Mesenchymal stem cell (in vitro differentiated cells and primary cell): ENCODE results near the gene KHNYN.

ENCODE experiments used
- DNase-seq: peaks from one replicate; pipeline ENCODE4 v3.0.0-alpha.2; 2013
- H2AFZ ChIP-seq: one replicate; pipeline ENCODE4 v1.6.1; 2013; ENCODE audit warnings: low read depth, mild to moderate bottlenecking, control low read depth, inconsistent platforms, low read length, moderate library complexity
- H2AK5ac ChIP-seq: 2 replicates; pipeline ENCODE4 v1.6.1; 2013; ENCODE audit warnings: low read length, moderate library complexity, mild to moderate bottlenecking, inconsistent platforms; ENCODE audit not compliant: severe bottlenecking
- H2BK120ac ChIP-seq: one replicate; pipeline ENCODE4 v1.6.1; 2013; ENCODE audit warnings: low read depth, mild to moderate bottlenecking, inconsistent platforms, low read length, moderate library complexity
- H2BK12ac ChIP-seq, 2 experiments: one replicate each; pipeline ENCODE4 v1.6.1; 2013; ENCODE audit warnings: inconsistent platforms in 2 of 2, low read length in 2 of 2, mild to moderate bottlenecking in 2 of 2, moderate library complexity in 2 of 2, control low read depth in 1 of 2
- H2BK15ac ChIP-seq: one replicate; pipeline ENCODE4 v1.6.1; 2013; ENCODE audit warnings: mild to moderate bottlenecking, low read depth, inconsistent platforms; ENCODE audit not compliant: poor library complexity, severe bottlenecking
- H2BK5ac ChIP-seq: 2 replicates; pipeline ENCODE4 v1.6.1; 2013; ENCODE audit warnings: low read depth, mild to moderate bottlenecking, low read length, control low read depth, inconsistent platforms; ENCODE audit not compliant: poor library complexity, severe bottlenecking
- H3K14ac ChIP-seq, 2 experiments: one replicate each; pipeline ENCODE4 v1.6.1; 2013; ENCODE audit warnings: inconsistent platforms in 2 of 2, low read length in 2 of 2, control low read depth in 1 of 2, mild to moderate bottlenecking in 1 of 2, moderate library complexity in 1 of 2
- H3K18ac ChIP-seq, 2 experiments: one replicate each; pipeline ENCODE4 v1.6.1; 2013; ENCODE audit warnings: inconsistent platforms in 2 of 2, low read length in 2 of 2, control low read depth in 1 of 2, low read depth in 1 of 2, mild to moderate bottlenecking in 1 of 2
- H3K23ac ChIP-seq, 2 experiments: one replicate each; pipeline ENCODE4 v1.6.1; 2013; ENCODE audit warnings: inconsistent platforms in 2 of 2, low read length in 2 of 2, mild to moderate bottlenecking in 2 of 2, moderate library complexity in 2 of 2, control low read depth in 1 of 2
- H3K27ac ChIP-seq: 2 replicates; pipeline ENCODE4 v1.5.1; 2013; ENCODE audit warnings: mild to moderate bottlenecking, moderate library complexity, low read length, control low read depth, inconsistent platforms; ENCODE audit not compliant: poor library complexity, severe bottlenecking
- H3K27me3 ChIP-seq, 2 experiments: 2 replicates each; pipeline versions ENCODE4 v1.6.1 to v1.7.0; 2013; ENCODE audit warnings: low read length in 2 of 2, mild to moderate bottlenecking in 2 of 2, moderate library complexity in 2 of 2, control low read depth in 1 of 2, inconsistent platforms in 1 of 2; ENCODE audit not compliant: control insufficient read depth in 1 of 2, insufficient read depth in 1 of 2
- H3K36me3 ChIP-seq, 2 experiments: 2 replicates each; pipeline versions ENCODE4 v1.6.1 to v1.7.0; 2013; ENCODE audit warnings: low read length in 2 of 2, control low read depth in 1 of 2, inconsistent platforms in 1 of 2, low read depth in 1 of 2, mild to moderate bottlenecking in 1 of 2; ENCODE audit not compliant: insufficient read depth in 2 of 2, control insufficient read depth in 1 of 2
- H3K4ac ChIP-seq, 2 experiments: one replicate each; pipeline ENCODE4 v1.6.1; 2013; ENCODE audit warnings: inconsistent platforms in 2 of 2, low read length in 2 of 2, mild to moderate bottlenecking in 2 of 2, moderate library complexity in 2 of 2, control low read depth in 1 of 2, low read depth in 1 of 2
- H3K4me1 ChIP-seq: 2 replicates; pipeline ENCODE4 v1.6.1; 2013; ENCODE audit warnings: low read depth, low read length, control low read depth; ENCODE audit not compliant: control insufficient read depth, insufficient read depth
- H3K4me2 ChIP-seq: 2 replicates; pipeline ENCODE4 v1.6.1; 2013; ENCODE audit warnings: low read length, mild to moderate bottlenecking, inconsistent platforms; ENCODE audit not compliant: poor library complexity, severe bottlenecking
- H3K4me3 ChIP-seq, 2 experiments: 2 replicates each; pipeline versions ENCODE4 v1.5.1 to v1.7.0; 2013; ENCODE audit warnings: low read length in 2 of 2, mild to moderate bottlenecking in 2 of 2, control low read depth in 1 of 2, low read depth in 1 of 2; ENCODE audit not compliant: insufficient read depth in 1 of 2
- H3K79me1 ChIP-seq: replicated peaks from 2 replicates; pipeline ENCODE4 v1.6.1; 2013; ENCODE audit warnings: mild to moderate bottlenecking, control low read depth, low read length, inconsistent platforms; ENCODE audit not compliant: poor library complexity, severe bottlenecking
- H3K9ac ChIP-seq: 2 replicates; pipeline ENCODE4 v1.7.0; 2013; ENCODE audit warnings: mild to moderate bottlenecking, low read length, moderate library complexity
- H3K9me3 ChIP-seq: 2 replicates; pipeline ENCODE4 v1.7.0; 2013; ENCODE audit warnings: mild to moderate bottlenecking, low read length; ENCODE audit not compliant: control insufficient read depth
- H4K8ac ChIP-seq: one replicate; pipeline ENCODE4 v1.6.1; 2013; ENCODE audit warnings: inconsistent platforms, mild to moderate bottlenecking, low read length, moderate library complexity
- H4K91ac ChIP-seq: one replicate; pipeline ENCODE4 v1.6.1; 2013; ENCODE audit warnings: mild to moderate bottlenecking, low read length, inconsistent platforms
- WGBS: methylation state at CpG from one replicate; pipeline ENCODE4 v1.1.7; 2013; ENCODE audit warnings: mixed read lengths; 5-methylcytosine and 5-hydroxymethylcytosine counted together

Gene KHNYN

GRCh38 chr14:24463017-24463883, 33.5 kb downstream of the KHNYN start:
- no peak overlapping the region for H3K18ac ChIP-seq
- no peak overlapping the region for H4K91ac ChIP-seq
- H3K4ac ChIP-seq = no peak overlapping the region
- H3K4me3 ChIP-seq = no peak overlapping the region
- no peak overlapping the region for H2BK12ac ChIP-seq
- H3K27ac ChIP-seq = no peak overlapping the region
- H3K14ac ChIP-seq = no peak overlapping the region
- H3K4me1 ChIP-seq = no peaks in the 10 kb centered on the region
- H2AK5ac ChIP-seq = no peak overlapping the region
- no peak overlapping the region for H3K4me2 ChIP-seq
- no peak overlapping the region for H2AFZ ChIP-seq
- no peaks in the 10 kb centered on the region for H3K36me3 ChIP-seq
- 52% methylated on average over 4 of the region's 5 CpGs for WGBS
- no peak overlapping the region for H2BK5ac ChIP-seq
- H3K79me1 ChIP-seq = no peaks in the 10 kb centered on the region
- H3K27me3 ChIP-seq = no peaks in the 10 kb centered on the region
- no peak overlapping the region for H2BK120ac ChIP-seq
- H3K9ac ChIP-seq = no peak overlapping the region
- no peaks in the 10 kb centered on the region for H3K9me3 ChIP-seq
- no peak overlapping the region for H2BK15ac ChIP-seq
- no peak overlapping the region for H3K23ac ChIP-seq
- H4K8ac ChIP-seq = no peak overlapping the region
- no peak for DNase-seq

DNA sequence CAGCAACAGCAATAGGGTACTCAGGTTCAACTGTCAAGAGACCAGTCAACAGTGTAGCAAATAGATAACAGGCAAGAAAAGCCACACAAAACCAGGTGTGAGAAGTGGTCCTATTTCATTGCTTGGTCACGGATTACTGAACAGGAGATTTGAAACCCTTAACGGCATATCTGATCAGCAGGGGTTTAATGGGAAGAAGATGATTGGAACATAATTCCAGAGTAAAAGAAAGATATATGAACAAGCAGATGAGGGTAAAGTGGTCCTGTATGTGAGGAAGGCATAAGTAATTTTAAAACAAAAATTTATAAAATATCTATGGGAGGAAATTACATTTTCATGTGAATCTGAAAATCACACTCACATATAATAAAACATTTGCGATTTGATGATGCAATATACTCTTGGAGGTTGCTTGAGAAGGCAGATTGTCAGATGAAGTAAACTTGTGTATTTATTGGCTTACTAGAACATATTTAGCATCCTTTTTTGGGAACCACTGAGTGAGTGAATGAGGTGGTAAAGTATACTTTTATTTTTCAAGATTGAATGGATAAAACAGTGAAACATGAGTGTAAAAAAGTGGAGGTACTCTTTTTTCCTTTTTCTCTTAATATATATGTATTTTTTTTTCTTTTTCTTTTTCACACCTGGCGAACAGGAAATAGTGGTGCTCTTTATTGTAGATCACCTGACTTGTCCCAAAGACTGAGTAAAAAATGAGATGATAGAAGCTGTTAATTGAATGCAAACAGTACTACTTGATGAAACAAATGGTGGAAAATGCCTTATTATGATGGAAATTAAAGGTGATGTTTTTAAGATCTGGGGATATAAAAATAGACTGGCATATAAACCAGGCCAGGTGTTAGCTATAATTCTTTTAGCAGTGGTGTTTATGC, 34.4 kb downstream of the KHNYN start:
- H3K79me1 ChIP-seq = no peaks in the 10 kb centered on the region
- no peak overlapping the region for H3K4me3 ChIP-seq
- H2AK5ac ChIP-seq = no peak overlapping the region
- H3K9me3 ChIP-seq = no peaks in the 10 kb centered on the region
- H2BK12ac ChIP-seq = no peak overlapping the region
- H3K4me1 ChIP-seq = no peaks in the 10 kb centered on the region
- WGBS = 65% methylated on average over 3 of the region's 4 CpGs
- no peak overlapping the region for H4K8ac ChIP-seq
- DNase-seq = no peak
- no peak overlapping the region for H4K91ac ChIP-seq
- H2BK120ac ChIP-seq = no peak overlapping the region
- no peak overlapping the region for H3K14ac ChIP-seq
- H2BK15ac ChIP-seq = no peak overlapping the region
- H3K27me3 ChIP-seq = no peaks in the 10 kb centered on the region
- H3K27ac ChIP-seq = no peak overlapping the region
- H3K4ac ChIP-seq = no peak overlapping the region
- no peak overlapping the region for H2AFZ ChIP-seq
- no peak overlapping the region for H2BK5ac ChIP-seq
- no peak overlapping the region for H3K18ac ChIP-seq
- H3K9ac ChIP-seq = no peak overlapping the region
- no peak overlapping the region for H3K4me2 ChIP-seq
- H3K36me3 ChIP-seq = no peaks in the 10 kb centered on the region
- H3K23ac ChIP-seq = no peak overlapping the region

GRCh38 chr14:24465368-24465767, 35.6 kb downstream of the KHNYN start:
- H2AFZ ChIP-seq = no peak overlapping the region
- H3K36me3 ChIP-seq = no peaks in the 10 kb centered on the region

GRCh38 chr14:24465805-24466204, 36.1 kb downstream of the KHNYN start:
- H3K79me1 ChIP-seq = no peaks in the 10 kb centered on the region
- H2BK12ac ChIP-seq = no peak overlapping the region
- no peak overlapping the region for H3K4ac ChIP-seq
- no peaks in the 10 kb centered on the region for H3K9me3 ChIP-seq
- H3K9ac ChIP-seq = no peak overlapping the region
- no peak overlapping the region for H3K18ac ChIP-seq
- no peak overlapping the region for H3K27ac ChIP-seq
- H2BK15ac ChIP-seq = no peak overlapping the region
- H3K4me1 ChIP-seq = no peaks in the 10 kb centered on the region
- no peak overlapping the region for H3K23ac ChIP-seq
- H3K36me3 ChIP-seq = no peaks in the 10 kb centered on the region
- no CpG with 5 or more reads among the region's 3 CpGs for WGBS
- no peak overlapping the region for H2AK5ac ChIP-seq
- no peak overlapping the region for H3K4me2 ChIP-seq
- H2BK120ac ChIP-seq = no peak overlapping the region
- no peak overlapping the region for H3K14ac ChIP-seq
- no peak overlapping the region for H3K4me3 ChIP-seq
- H2AFZ ChIP-seq = no peak overlapping the region
- no peaks in the 10 kb centered on the region for H3K27me3 ChIP-seq
- no peak for DNase-seq
- no peak overlapping the region for H2BK5ac ChIP-seq
- no peak overlapping the region for H4K8ac ChIP-seq
- H4K91ac ChIP-seq = no peak overlapping the region

More at GRCh38 chr14:24465368-24465767, 35.6 kb downstream of the KHNYN start:
- Histone ChIP-seq H2BK12ac (no peak overlapping the region), H3K18ac (no peak overlapping the region), H3K27me3 (no peaks in the 10 kb centered on the region), H3K9ac (no peak overlapping the region), H2AK5ac (no peak overlapping the region), H3K14ac (no peak overlapping the region), H3K4me2 (no peak overlapping the region), H3K23ac (no peak overlapping the region), H3K79me1 (no peaks in the 10 kb centered on the region), H4K8ac (no peak overlapping the region), H3K4me1 (no peaks in the 10 kb centered on the region), H2BK15ac (no peak overlapping the region), H3K27ac (no peak overlapping the region), H2BK5ac (no peak overlapping the region), H3K4me3 (no peak overlapping the region), H2BK120ac (no peak overlapping the region), H4K91ac (no peak overlapping the region), H3K9me3 (no peaks in the 10 kb centered on the region), H3K4ac (no peak overlapping the region)
- DNase-seq = no peak
- WGBS = 100% methylated on average over 3 of the region's 3 CpGs
